GM13976 (cell line): ENCODE results near the gene CLCN7.

Experiments
- DNase-seq: peaks from one replicate; pipeline ENCODE4 v3.0.0; 2012; ENCODE audit warnings: low spot score
- in situ Hi-C: fragments of 300-500 bp; cut with MboI; formaldehyde crosslinking; loops from one replicate; pipeline ENCODE4 v1.12.0; 2022; ENCODE audit warnings: low sequenced_read_pairs, mixed read lengths, inconsistent platforms; ENCODE audit not compliant: unreplicated experiment
- TF ChIP-seq, protein P1 (sequence below): IDR thresholded peaks from 2 replicates; pipeline ENCODE4 v1.5.1; 2012; ENCODE audit warnings: borderline replicate concordance, mild to moderate bottlenecking; ENCODE audit not compliant: insufficient read depth; ENCODE audit errors: extremely low read depth, missing control alignments, control extremely low read depth

CLCN7 gene

DNA sequence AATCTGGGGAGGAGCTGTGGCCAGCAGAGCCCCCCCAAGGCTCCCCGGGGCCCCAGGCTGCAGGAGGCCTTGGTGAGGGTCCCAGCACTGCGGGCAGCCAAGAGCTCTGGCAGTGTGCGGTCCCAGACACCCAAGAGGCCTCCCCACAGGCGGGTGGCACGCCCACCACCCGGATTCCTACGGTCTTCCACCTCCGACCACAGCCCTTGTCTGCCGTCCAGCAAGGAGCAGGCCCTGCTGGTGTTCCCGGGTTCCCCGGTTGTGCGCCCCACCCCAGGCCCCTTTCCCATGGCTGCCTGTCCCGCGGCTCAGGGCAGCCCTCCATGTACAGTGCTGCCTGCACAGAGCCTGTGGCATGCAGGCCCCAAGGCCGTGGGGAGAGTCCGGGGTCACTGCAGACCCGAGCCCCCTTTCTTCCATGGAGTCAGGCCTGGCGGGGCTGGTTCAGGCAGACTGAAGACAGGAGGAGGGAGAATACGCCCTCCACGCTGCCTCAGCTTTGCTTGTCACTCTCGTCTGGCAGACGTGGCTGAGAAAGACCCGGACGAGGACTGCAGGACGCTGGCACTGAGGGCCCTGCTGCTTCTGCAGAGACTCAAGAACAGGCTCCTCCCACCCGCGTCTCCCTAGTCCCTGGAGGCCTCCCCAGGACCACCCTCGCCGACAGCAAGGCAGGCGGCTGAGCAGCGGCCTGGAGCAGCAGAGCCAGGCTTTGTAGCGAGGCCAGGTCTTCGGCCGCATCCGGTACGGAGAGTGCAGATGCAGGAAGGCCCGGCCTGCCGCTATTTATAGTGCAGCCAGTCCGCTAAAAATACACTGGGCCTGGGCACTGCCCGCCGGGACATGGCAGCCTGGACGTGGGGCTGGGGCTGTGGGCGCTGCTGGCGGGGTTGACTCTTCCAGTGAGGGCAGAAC is 34.7 kb upstream of the CLCN7 start:
- TF ChIP-seq, protein P1, sequence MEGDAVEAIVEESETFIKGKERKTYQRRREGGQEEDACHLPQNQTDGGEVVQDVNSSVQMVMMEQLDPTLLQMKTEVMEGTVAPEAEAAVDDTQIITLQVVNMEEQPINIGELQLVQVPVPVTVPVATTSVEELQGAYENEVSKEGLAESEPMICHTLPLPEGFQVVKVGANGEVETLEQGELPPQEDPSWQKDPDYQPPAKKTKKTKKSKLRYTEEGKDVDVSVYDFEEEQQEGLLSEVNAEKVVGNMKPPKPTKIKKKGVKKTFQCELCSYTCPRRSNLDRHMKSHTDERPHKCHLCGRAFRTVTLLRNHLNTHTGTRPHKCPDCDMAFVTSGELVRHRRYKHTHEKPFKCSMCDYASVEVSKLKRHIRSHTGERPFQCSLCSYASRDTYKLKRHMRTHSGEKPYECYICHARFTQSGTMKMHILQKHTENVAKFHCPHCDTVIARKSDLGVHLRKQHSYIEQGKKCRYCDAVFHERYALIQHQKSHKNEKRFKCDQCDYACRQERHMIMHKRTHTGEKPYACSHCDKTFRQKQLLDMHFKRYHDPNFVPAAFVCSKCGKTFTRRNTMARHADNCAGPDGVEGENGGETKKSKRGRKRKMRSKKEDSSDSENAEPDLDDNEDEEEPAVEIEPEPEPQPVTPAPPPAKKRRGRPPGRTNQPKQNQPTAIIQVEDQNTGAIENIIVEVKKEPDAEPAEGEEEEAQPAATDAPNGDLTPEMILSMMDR = no peak
- in situ Hi-C loops = no loop called here
- DNase-seq = no peak

DNA sequence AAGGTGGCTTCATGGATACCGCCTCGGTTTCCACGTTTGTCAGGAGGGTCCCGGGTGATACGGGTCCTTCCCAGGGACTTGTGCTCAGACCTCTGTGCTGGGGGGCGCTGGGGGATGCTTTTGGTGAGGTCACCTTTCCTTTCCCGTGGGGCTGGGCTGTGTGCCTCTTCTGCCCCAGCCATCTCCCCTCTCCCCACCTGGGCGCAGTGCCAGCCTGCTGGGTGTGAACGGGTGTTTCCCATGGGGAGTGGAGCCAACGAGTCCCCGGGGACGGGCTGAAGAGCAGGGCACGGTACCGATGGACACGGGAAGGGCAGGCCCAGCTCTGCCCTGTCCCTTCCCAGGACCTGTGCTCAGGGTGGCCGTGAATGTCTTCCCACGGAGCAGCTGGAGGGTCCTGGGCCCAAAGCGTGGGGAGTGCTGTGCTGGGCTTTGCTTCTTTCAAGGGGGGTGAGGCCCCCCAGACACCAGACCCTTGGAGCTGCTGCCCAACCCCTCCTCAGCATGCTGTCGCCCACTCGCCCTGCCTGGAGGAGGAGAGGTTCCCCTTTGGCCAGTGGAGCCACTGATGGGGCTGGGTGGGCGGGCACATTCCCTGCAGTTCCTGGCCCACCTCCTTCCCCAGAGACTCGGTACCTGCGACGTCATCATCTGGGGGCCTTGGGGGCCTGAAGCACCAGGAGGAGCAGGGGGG is 33.8 kb upstream of the CLCN7 start:
- in situ Hi-C loops = no loop called here
- TF ChIP-seq, protein P1 = no peak
- no peak for DNase-seq

DNA sequence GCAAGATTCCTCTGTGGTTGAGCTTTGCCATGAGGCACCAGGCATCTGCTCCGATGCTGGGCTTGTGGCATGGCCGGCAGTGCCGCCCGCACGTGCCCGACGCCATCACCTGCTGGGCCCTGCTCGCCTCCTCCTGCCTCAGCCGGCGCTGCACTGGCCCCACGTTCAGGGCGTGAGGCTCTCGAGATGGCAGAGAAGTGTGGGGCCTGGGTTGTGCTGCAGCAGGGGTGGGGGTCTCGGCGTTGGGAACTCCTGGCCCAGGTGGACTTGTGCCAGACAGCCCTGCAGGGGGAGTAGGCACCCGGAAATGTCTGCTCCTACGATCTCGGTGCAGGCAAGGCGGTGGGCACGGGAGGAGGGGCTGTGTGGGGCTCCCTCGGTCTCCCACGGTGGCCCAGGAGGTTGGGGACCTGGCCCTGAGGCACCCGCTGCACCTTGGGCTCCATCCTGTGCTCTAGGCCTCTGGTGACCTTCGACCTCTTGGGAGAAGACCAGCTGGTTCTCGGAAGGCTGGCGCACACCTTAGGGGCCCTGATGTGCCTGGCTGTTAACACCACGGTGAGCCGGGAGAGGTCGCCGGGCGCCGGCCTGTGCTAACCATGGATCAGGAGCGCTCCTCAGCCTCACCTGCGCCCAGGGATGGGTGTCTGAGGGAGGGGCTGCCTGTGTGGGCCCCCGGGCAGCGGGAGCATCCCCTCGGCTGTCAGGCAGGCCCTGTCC is 31.8 kb upstream of the CLCN7 start:
- in situ Hi-C loops = no loop called here
- TF ChIP-seq, protein P1 = no peak
- DNase-seq = no peak

DNA sequence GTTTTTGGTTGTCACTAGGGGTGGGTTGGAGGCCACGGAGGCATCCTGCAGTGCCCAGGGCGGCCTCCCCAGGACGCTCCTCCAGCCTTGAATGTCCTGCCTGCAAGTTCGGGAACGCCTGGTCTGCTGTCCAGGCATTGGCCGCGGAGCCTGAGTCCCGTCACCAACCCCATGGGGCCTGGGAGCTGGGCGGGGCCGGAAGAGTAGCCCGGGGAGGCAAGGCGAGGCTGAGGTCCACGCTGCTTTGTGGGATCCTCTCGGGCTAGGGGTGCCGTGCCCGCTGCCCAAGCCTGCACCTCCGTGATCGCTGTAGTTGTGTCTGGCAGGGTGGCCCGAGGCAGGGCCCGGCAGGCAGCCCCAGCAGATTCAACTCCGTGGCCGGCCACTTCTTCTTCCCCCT is 31.1 kb upstream of the CLCN7 start:
- in situ Hi-C loops = no loop called here
- TF ChIP-seq, protein P1 = no peak
- no peak for DNase-seq

DNA sequence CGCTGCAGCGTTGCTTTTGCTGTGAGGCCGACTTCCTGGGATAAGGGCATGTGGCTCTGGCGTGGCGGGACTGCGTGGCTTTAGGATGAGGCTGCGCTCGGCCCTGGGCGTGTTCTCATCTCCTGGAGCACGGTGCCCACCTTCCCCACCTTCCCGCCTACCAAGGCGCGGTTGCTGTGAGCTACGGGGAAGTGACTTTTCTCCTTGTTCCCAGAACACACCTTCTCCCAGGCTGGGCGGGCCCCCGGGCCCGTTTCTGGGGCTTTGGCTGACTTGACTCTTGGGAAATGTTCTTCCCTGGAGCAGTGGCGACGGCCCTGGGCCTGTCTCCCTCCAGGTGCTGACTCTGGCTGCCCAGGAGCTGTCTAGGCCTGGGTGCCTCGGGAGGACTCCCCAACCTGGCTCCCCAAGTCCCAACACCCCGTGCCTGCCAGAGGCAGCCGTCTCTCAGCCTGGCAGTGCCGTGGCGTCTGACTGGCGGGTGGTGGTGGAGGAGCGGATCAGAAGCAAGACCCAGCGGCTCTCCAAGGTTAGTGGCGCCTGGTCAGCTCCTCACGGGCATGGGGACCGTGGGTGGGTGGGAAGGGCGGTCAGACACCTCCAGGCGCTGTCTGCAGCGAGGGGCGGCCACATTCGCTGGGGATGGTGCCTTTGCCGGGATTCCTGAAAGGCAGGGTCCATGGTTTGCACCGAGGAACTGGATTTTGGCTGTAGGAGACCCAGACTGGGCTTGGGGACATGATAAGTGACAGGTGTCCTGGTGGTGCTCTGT is 30.4 kb upstream of the CLCN7 start:
- in situ Hi-C loops = no loop called here
- TF ChIP-seq, protein P1 = no peak
- DNase-seq = no peak
